GM19238 (cell line): ENCODE results near the gene ORC4.

Experiments
- DNase-seq: peaks from one replicate; pipeline ENCODE4 v3.0.0; 2011; ENCODE audit warnings: low spot score; ENCODE audit not compliant: insufficient read length

ORC4 gene

DNA sequence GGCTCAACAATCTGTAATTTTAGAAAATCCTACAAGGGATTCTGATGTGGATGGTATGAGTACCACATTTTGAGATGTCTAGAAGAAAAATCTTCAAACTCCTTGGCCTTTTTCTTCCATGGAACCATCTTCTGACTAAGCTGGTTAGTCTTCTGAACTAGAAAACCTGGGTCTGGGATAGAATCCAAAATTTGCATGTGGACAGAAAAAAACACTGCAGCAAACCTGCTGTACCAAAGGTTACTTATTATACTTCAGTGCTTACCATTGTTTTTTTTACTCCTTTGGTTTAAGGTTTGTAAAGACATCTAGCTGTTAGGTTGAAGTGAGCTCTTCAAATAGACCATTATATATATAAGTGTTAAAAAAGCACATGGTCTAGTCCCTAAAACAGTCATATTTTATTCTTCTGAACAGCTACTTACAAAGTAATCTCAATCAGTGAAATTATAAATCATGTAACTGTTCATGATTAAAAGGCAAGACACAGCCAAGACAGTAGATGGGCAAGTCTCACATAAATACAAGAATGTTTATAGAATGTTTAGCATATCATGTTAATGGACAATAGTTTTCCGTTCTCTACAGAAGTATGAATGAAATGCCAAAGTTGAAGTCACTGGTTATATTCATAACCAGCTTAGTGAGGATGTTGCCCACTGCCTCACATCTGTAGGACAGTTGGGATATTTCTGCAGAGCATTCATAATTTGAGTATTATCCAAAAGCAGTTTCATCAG lies 85.5 kb downstream of the ORC4 start:
- DNase-seq: no peak

DNA sequence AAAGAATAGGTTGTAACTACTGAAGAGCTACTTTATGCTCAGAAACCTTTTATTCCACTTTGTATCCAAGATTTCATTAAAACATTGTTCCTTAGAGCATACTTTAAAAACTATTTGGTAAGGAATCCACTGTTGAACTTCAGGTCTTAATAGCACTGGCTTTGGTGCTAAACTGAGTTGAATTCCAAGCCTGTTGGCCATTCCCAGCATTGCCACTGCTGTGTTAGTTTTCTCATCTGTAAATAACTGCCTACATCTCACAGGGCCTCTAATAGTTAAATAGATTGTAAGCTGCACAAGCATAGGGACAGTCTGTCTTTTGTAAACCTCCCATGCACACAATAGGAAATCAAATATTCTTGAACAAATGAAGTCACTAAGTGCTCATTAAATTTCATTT lies 86.6 kb downstream of the ORC4 start:
- DNase-seq: no peak

DNA sequence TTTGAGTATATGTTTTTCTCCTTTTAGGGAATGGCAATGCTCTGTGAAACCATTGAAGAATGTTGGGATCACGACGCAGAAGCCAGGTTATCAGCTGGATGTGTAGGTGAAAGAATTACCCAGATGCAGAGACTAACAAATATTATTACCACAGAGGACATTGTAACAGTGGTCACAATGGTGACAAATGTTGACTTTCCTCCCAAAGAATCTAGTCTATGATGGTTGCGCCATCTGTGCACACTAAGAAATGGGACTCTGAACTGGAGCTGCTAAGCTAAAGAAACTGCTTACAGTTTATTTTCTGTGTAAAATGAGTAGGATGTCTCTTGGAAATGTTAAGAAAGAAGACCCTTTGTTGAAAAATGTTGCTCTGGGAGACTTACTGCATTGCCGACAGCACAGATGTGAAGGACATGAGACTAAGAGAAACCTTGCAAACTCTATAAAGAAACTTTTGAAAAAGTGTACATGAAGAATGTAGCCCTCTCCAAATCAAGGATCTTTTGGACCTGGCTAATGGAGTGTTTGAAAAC lies 93.4 kb downstream of the ORC4 start:
- no peak for DNase-seq

DNA sequence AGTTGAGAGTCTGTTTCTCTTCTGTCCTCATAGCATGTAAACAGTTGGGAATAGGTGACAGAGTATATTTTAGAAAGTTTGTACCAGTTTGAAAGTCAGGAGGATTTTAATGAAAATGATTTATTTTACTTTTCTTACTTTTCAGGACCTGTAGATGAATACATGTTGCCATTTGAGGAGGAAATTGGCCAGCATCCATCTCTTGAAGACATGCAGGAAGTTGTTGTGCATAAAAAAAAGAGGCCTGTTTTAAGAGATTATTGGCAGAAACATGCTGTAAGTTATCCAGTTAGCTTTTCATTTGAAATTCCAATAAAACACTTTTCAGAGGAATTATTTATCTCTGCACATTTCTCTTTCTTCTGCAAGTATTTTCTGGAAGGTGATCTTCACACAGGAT lies 94.7 kb downstream of the ORC4 start:
- no peak for DNase-seq

DNA sequence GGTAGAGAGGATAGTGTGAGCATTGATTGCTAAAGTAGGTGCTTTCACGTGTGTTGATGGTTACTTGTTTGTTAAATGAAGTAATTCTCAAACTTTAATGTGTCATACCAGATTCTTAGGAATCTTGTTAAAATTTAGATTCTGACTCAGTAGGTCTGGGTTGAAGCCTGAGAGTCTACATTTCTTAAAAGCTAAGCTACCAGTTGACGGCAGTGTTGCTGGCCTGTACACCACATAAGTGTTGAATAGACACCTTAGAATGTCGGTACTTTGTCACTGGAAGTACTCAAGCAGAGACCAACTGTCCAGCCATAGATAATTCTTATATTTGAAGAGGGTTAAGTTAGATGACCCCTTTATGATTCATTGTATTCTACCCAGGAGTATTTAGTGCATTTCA lies 95.9 kb downstream of the ORC4 start:
- DNase-seq: no peak

DNA sequence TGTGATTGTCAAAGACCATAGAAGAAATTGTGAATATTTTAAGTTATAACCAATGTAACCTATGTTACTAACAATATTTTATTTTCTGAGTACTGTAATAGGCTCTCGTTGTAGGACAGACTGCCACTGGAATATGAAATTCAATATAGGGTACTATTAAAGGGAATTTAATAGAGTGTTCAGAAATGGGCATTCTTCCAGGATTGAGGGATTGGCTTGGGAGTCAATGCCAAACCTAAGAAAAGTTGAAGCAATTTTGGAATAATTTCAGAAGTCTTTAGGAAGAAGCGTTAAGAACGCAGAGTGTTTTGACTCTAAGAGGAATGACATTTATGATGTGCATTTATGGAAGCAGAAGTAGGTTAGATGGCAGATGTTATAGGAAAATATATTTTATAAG lies 96.7 kb downstream of the ORC4 start:
- no peak for DNase-seq

DNA sequence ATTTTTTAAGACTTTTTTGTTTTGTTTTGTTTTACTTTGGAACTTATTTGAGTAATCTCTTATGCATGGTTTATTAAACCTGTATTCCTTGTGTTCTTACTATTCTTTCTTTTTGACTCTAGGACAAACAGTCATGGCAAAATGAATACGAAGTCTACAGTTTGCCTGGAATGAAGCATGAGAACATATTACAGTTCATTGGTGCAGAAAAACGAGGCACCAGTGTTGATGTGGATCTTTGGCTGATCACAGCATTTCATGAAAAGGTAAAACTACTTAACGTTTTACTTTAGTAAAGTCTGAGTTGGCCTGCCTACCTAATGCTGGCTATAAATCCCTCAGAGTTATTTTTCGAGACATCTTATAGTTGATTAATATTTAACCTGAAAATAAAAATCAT lies 103.4 kb downstream of the ORC4 start:
- DNase-seq: no peak

DNA sequence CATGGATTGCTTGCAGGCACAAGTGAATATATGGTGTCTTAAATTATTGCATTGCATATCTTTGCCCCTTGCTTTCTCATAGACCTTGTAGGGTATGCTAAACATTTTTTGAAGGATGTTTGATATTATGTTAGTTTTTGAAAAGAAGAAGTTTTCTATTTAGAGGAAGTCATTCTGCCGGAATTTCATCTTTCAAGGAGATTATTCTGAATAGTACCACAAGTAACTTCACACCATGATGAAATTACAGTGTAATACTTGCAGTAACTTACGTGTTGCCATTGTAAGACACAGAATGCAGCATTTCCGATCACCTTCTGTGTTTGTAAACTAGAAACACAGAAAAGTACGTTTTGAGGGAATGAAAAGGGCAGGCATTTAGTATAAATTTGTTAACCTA lies 103.8 kb downstream of the ORC4 start:
- DNase-seq: no peak

DNA sequence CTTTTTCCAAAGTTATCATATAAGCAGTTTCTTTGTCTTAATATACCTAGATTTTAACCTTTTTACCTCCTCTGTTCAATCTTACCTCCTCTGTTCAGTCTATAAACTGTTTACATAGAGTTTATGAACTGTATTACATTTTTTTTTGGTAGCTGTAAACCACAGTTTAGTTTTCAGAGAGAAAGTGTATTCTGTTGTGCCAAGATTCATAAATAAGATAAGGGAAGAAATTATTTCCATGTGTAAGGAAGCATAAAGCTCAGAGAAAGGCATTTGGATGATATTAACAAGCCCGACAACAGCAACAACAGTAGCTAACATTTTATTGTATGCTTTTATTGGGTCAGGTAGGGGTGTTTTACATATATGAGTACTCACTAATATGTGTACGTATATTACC lies 104.5 kb downstream of the ORC4 start:
- no peak for DNase-seq

DNA sequence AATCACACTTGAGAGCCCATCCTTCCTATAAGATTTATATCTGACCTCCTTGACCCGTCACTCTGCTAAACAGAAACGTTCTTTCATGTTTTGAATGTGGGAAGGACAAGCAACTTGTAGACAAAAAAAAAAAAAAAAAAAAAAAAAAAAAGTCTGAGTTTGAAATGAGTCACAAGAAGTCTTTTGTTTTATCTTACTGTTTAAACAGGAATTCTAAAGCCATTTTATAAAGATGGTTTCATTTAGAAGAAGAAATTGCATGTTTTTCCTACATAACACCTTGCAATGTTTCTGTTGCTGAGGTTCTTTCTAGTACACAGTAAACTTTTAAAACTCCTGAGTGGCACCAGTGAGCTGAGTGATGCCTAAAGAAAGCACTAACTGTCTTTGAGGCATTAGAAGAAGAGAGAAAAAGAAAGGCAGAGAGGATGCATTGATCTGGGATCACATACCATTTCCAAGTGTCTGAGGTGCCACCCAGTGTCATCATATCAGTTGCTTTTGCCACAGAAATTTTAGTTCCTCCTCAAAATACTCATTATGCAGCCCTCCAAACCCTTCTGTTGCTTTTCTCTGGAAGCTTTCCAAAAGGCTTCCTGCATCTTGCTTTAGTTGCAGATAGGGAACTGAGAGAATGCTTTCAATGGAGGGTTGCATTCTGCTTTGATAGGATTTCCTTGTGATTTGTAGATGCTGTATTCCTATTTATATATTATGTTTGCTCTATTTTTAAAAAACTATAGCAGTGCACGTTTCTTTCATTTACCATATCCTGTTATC lies 106.6 kb downstream of the ORC4 start:
- DNase-seq: no peak

DNA sequence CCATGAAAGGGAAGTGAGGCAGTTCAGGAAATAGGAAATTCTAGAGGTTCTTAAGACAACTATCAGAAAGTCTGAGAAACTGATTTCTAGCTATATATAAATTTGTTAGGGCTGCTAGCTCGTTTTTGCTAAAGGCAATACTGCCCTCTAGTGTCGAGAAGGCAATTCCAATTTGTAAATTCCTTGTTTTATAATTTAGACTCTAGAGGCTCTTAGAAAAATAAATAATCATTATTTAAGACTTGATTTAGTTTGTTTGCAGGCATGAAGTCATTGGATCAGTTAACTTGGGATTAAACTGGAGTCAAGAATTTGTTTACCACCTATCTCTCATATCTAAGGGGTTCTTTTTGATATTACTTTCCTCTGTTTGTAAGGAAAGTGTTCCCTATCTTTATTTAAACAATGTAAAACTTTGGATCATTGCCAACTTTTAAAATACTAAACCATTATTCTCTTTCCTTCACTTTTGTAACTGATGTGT lies 109.5 kb downstream of the ORC4 start:
- no peak for DNase-seq

DNA sequence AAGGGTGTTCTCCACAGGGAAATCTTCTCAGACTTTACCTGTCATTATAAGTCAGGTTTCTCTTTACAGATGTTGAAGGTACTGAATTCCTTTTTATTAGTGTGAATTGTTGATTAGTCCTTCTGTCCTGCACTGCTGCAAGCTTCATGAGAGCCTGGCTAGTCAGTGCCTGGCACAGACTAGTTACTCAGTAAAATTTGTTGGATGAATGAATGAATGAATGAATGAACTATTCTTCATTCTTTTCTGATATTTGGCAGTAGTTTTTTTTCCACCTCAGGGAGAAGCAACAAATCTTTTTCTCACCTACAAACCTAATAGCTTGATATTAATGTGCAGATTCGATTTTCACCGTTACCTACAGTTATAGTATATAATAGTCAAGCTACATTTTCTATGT lies 111.4 kb downstream of the ORC4 start:
- no peak for DNase-seq

DNA sequence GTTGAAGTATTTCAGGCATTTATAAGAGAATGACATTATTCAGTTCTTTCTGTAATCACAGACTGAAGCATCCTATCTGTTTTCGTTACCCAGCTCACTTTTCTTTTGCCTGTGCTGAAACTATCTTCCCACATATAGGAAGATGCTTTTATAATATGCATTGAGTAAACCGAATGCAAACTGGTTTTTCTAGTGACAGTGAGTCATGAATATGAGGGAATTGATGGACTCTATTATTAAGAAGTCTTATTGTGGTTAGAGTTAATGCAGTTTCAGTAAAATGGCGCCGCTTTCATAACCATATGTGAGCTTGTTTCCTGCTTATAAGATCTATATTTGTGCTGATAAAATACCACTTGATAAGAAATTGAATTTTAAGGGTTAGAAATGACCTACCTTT lies 116.5 kb downstream of the ORC4 start:
- no peak for DNase-seq

DNA sequence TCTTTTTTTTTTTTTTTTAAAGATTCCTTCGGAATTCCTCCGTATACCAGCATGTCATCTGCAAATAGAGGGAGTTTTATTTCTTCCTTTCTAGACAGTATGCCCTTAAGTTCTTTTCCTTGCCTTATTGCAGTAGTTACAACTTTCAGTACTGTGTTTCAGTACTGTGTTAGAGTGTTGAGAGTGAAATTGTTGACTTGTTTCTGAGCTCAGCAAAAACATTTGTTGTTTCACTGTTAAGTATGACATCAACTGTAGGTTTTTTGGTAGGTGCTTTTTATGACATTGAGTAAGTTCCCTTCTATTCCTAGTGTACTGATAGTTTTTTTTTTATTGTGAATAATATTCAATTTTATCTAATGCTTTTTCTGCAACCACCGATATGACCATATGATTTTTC lies 131.9 kb downstream of the ORC4 start:
- no peak for DNase-seq

DNA sequence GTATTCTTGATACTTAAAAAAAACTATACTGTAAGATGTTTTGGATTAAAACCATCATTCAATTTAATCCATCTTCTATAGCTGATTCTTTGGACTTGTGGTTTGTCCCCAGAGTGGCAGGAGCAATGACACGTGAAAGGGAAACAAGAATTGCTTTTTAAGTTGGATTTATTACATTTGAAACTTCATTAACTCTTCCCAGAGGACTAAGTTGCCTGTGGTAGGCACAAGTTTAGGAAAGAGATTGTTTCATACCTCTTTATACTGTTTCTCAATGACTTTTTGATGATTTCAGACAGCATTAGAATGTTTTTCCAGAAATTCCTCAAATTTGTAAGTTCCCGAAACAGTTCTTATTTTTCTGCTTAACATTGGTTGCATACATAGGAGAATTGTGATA lies 134.4 kb downstream of the ORC4 start:
- no peak for DNase-seq

DNA sequence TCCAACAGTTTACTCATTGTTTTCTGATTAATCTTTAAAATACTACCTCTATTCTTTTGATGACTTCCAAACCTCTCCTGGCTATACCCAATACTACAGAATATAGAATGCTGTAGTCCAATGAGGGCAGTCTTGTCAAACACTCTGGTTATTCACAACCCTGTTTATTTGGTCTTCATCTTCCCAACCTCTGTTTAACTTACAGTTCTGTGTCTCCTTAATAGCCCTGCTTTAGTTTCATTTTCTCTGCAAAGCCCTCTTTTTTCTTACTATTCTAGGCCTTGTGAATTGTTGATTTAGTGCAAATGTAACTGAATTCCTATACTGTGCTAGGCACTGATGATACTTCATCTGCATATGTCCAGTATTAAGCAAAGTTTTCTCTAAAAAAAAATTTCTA lies 135.7 kb downstream of the ORC4 start:
- DNase-seq: no peak

DNA sequence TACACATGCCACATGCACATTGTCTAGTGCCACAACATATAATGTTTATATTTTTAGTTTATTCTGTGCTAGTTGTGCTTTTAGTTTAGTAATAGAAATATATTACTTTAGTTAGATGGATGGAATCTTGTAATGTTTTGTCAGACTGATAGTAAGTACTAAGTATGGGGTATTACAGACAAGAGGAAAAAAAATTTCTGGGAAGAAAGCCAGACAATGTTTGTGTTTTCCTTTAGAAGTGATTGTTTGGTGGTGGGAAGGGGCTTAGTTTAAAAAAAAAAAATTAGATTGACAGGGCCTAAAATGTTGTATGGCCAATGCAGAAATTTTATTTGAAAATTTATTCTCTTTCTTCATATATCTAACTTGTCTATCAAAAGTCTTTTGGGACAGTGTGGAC lies 137.9 kb downstream of the ORC4 start:
- DNase-seq: no peak
